ENCODE data around the gene PAX2. TPM values are rescaled to one million over a fixed set of nuclear protein-coding genes. Genes with fewer than 3 reads are reported as not detected.
A peak's percentile ranks its signal among the peaks of the same experiment; 100 is the strongest.

Gene PAX2
- total RNA-seq, 2 donors from 2014 or later = 0.38 to 0.90 TPM

- Mint-ChIP-seq H3K9me3 (no peaks in the 10 kb centered on the region), H3K27ac (no peak overlapping the region), H3K27me3 (ENCODE audit: low read depth) (peaks cover 3% of the 10 kb centered on the region), H3K4me3 (peak overlapping the region; percentile 83 to 84), H3K4me1 (ENCODE audit: low read depth) (peaks cover 31% of the 10 kb centered on the region), H3K36me3 (ENCODE audit: insufficient read depth in 2 of 2) (peaks cover 2 to 5% of the 10 kb centered on the region in 2 donors)
- DNase-seq = no peak
- ATAC-seq (replicated peaks in 1 of 2) = no peak
Observed at GRCh38 chr10:100830728-100831111, 85.3 kb downstream of the PAX2 start.

- Mint-ChIP-seq H3K4me3 (no peak overlapping the region), H3K27me3 (ENCODE audit: low read depth) (no peaks in the 10 kb centered on the region), H3K4me1 (ENCODE audit: low read depth) (peaks cover 28% of the 10 kb centered on the region)
Observed at GRCh38 chr10:100831742-100832141, 86.4 kb downstream of the PAX2 start.

GRCh38 chr10:100835810-100836209 is 90.4 kb downstream of the PAX2 start:
- Mint-ChIP-seq H3K36me3 (ENCODE audit: insufficient read depth in 2 of 2) (no peaks in the 10 kb centered on the region), H3K27me3 (ENCODE audit: low read depth) (no peaks in the 10 kb centered on the region), H3K4me3 (no peak overlapping the region), H3K27ac (no peak overlapping the region), H3K4me1 (ENCODE audit: low read depth) (peaks cover under 1% of the 10 kb centered on the region), H3K9me3 (no peaks in the 10 kb centered on the region)
- DNase-seq = no peak
- ATAC-seq (replicated peaks in 1 of 2) = no peak

More at GRCh38 chr10:100831742-100832141, 86.4 kb downstream of the PAX2 start:
- Mint-ChIP-seq H3K27ac (no peak overlapping the region), H3K36me3 (ENCODE audit: insufficient read depth in 2 of 2) (peaks cover 2 to 5% of the 10 kb centered on the region in 2 donors), H3K9me3 (no peaks in the 10 kb centered on the region)
- no peak for ATAC-seq (replicated peaks in 1 of 2)
- no peak for DNase-seq

GRCh38 chr10:100836891-100837290 is 91.5 kb downstream of the PAX2 start:
- no peaks in the 10 kb centered on the region for H3K9me3 Mint-ChIP-seq
- DNase-seq = no peak
- no peak overlapping the region for H3K4me3 Mint-ChIP-seq
- no peaks in the 10 kb centered on the region for H3K36me3 Mint-ChIP-seq (ENCODE audit: insufficient read depth in 2 of 2)
- no peak for ATAC-seq (replicated peaks in 1 of 2)
- H3K4me1 Mint-ChIP-seq (ENCODE audit: low read depth) = no peaks in the 10 kb centered on the region
- H3K27me3 Mint-ChIP-seq (ENCODE audit: low read depth) = peaks cover 6% of the 10 kb centered on the region
- no peak overlapping the region for H3K27ac Mint-ChIP-seq

- no peaks in the 10 kb centered on the region for H3K9me3 Mint-ChIP-seq
- H3K27me3 Mint-ChIP-seq (ENCODE audit: low read depth) = peaks cover 10% of the 10 kb centered on the region
- ATAC-seq (replicated peaks in 1 of 2) (no peak), DNase-seq (no peak)
- H3K36me3 Mint-ChIP-seq (ENCODE audit: insufficient read depth in 2 of 2) = no peaks in the 10 kb centered on the region
- H3K4me1 Mint-ChIP-seq (ENCODE audit: low read depth) = no peaks in the 10 kb centered on the region
- H3K4me3 Mint-ChIP-seq = no peak overlapping the region
- H3K27ac Mint-ChIP-seq = no peak overlapping the region
Observed at GRCh38 chr10:100837300-100837699, 91.9 kb downstream of the PAX2 start.

GRCh38 chr10:100838986-100839385 is 93.6 kb downstream of the PAX2 start:
- Mint-ChIP-seq H3K4me1 (ENCODE audit: low read depth) (no peaks in the 10 kb centered on the region), H3K27ac (no peak overlapping the region), H3K9me3 (no peaks in the 10 kb centered on the region), H3K4me3 (no peak overlapping the region), H3K36me3 (ENCODE audit: insufficient read depth in 2 of 2) (no peaks in the 10 kb centered on the region), H3K27me3 (ENCODE audit: low read depth) (peaks cover 21% of the 10 kb centered on the region)
- peak; percentile 96 to 98 for ATAC-seq (replicated peaks in 1 of 2)
- DNase-seq = peak; percentile 24 to 30

GRCh38 chr10:100841528-100841927 is 96.1 kb downstream of the PAX2 start:
- peaks cover 25% of the 10 kb centered on the region for H3K27me3 Mint-ChIP-seq (ENCODE audit: low read depth)

GRCh38 chr10:100847440-100847839 is 102.1 kb downstream of the PAX2 start:
- DNase-seq = peak; percentile 85 to 87
- Mint-ChIP-seq H3K36me3 (ENCODE audit: insufficient read depth in 2 of 2) (peaks cover 0 to 4% of the 10 kb centered on the region in 2 donors), H3K27me3 (ENCODE audit: low read depth) (peaks cover 56% of the 10 kb centered on the region), H3K4me1 (ENCODE audit: low read depth) (peaks cover 51% of the 10 kb centered on the region), H3K9me3 (no peaks in the 10 kb centered on the region), H3K4me3 (peak overlapping the region; percentile 43 to 52), H3K27ac (peak overlapping the region; percentile 1)
- peak; percentile 98 for ATAC-seq (replicated peaks in 1 of 2)

More at GRCh38 chr10:100841528-100841927, 96.1 kb downstream of the PAX2 start:
- DNase-seq = no peak
- no peak for ATAC-seq (replicated peaks in 1 of 2)
- no peaks in the 10 kb centered on the region for H3K9me3 Mint-ChIP-seq
- H3K36me3 Mint-ChIP-seq (ENCODE audit: insufficient read depth in 2 of 2) = no peaks in the 10 kb centered on the region
- peaks cover 2% of the 10 kb centered on the region for H3K4me1 Mint-ChIP-seq (ENCODE audit: low read depth)
- no peak overlapping the region for H3K27ac Mint-ChIP-seq
- no peak overlapping the region for H3K4me3 Mint-ChIP-seq

- peaks cover 0 to 6% of the 10 kb centered on the region in 2 donors for H3K36me3 Mint-ChIP-seq (ENCODE audit: insufficient read depth in 2 of 2)
- no peak for DNase-seq
- H3K27me3 Mint-ChIP-seq (ENCODE audit: low read depth) = peaks cover 52% of the 10 kb centered on the region
- H3K27ac Mint-ChIP-seq = no peak overlapping the region
- H3K4me3 Mint-ChIP-seq = peak overlapping the region in 1 of 2 donors; percentile 27
- H3K4me1 Mint-ChIP-seq (ENCODE audit: low read depth) = peaks cover 52% of the 10 kb centered on the region
- ATAC-seq (replicated peaks in 1 of 2) = no peak
- H3K9me3 Mint-ChIP-seq = no peaks in the 10 kb centered on the region
Observed at GRCh38 chr10:100848770-100849169, 103.4 kb downstream of the PAX2 start.

GRCh38 chr10:100858261-100858660 is 112.9 kb downstream of the PAX2 start:
- DNase-seq (no peak), ATAC-seq (replicated peaks in 1 of 2) (no peak)
- H3K27ac Mint-ChIP-seq = no peak overlapping the region
- H3K9me3 Mint-ChIP-seq = peaks cover 0 to 2% of the 10 kb centered on the region in 2 donors
- no peaks in the 10 kb centered on the region for H3K4me1 Mint-ChIP-seq (ENCODE audit: low read depth)
- H3K27me3 Mint-ChIP-seq (ENCODE audit: low read depth) = peaks cover 77% of the 10 kb centered on the region
- no peak overlapping the region for H3K4me3 Mint-ChIP-seq
- H3K36me3 Mint-ChIP-seq (ENCODE audit: insufficient read depth in 2 of 2) = peaks cover 3 to 5% of the 10 kb centered on the region in 2 donors

GRCh38 chr10:100858747-100859483 is 113.5 kb downstream of the PAX2 start:
- ATAC-seq (replicated peaks in 1 of 2) (no peak), DNase-seq (no peak)
- H3K4me1 Mint-ChIP-seq (ENCODE audit: low read depth) = no peaks in the 10 kb centered on the region
- H3K27ac Mint-ChIP-seq = no peak overlapping the region
- H3K4me3 Mint-ChIP-seq = no peak overlapping the region
- H3K9me3 Mint-ChIP-seq = peaks cover 0 to 2% of the 10 kb centered on the region in 2 donors
- H3K36me3 Mint-ChIP-seq (ENCODE audit: insufficient read depth in 2 of 2) = peaks cover 3 to 5% of the 10 kb centered on the region in 2 donors
- H3K27me3 Mint-ChIP-seq (ENCODE audit: low read depth) = peaks cover 79% of the 10 kb centered on the region

GRCh38 chr10:100859484-100859763 is 114.0 kb downstream of the PAX2 start:
- Mint-ChIP-seq H3K27ac (no peak overlapping the region), H3K9me3 (peaks cover 0 to 2% of the 10 kb centered on the region in 2 donors), H3K4me1 (ENCODE audit: low read depth) (no peaks in the 10 kb centered on the region), H3K36me3 (ENCODE audit: insufficient read depth in 2 of 2) (peaks cover 3 to 5% of the 10 kb centered on the region in 2 donors), H3K27me3 (ENCODE audit: low read depth) (peaks cover 79% of the 10 kb centered on the region), H3K4me3 (no peak overlapping the region)
- DNase-seq (no peak), ATAC-seq (replicated peaks in 1 of 2) (no peak)

GRCh38 chr10:100863433-100863832 is 118.1 kb downstream of the PAX2 start:
- H3K36me3 Mint-ChIP-seq (ENCODE audit: insufficient read depth in 2 of 2) = no peaks in the 10 kb centered on the region

More at GRCh38 chr10:100863433-100863832, 118.1 kb downstream of the PAX2 start:
- Mint-ChIP-seq H3K9me3 (no peaks in the 10 kb centered on the region), H3K4me3 (no peak overlapping the region), H3K27ac (no peak overlapping the region), H3K4me1 (ENCODE audit: low read depth) (peaks cover 6% of the 10 kb centered on the region), H3K27me3 (ENCODE audit: low read depth) (peaks cover 68% of the 10 kb centered on the region)
- no peak for ATAC-seq (replicated peaks in 1 of 2)
- DNase-seq = no peak
